ENCODE measurements around the gene TRH. TPM values are rescaled to one million over a fixed set of nuclear protein-coding genes. Genes with fewer than 3 reads are reported as not detected.

The TRH gene
- total RNA-seq, 6 experiments from 2014 or later = not detected

DNA sequence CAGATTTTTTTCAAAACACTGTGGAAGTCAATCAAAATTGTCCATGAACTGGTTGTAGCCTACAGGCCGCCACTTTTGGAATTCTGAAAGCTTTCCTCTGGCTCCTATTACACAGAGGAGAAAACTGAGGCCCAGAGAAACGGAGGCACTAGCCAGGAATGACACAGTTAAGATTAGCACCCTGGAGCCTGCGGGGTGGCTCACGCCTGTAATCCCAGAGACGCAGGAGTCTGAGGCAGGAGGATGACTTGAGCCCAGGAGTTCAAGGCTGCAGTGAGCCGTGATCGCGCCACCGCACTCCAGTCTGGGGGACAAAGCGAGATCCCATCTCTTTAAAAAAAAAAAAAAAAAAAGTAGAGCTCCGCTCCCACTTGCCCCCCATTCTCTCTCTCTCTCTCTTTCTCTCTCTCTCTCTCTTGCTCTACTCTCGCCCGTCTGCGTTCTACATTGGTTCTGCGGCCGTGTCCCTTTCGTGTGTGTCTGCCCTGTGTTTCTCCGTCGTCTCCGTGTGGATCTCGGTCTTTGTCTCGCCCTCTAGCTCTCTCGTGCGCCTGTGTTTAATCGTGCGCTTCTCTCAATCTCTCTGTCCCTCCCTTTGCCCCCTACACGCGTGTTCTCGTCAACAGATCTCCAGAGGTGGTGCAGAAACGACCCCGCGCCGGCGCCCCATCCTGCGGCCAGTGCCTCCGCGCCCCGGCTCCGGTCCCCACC, 512 bp upstream of the TRH start:
- peaks cover 60% of the 10 kb centered on the region for H3K27me3 Mint-ChIP-seq (ENCODE audit: insufficient read depth)
- no peak overlapping the region for H3K4me3 Mint-ChIP-seq
- no peaks in the 10 kb centered on the region for H3K36me3 Mint-ChIP-seq (ENCODE audit: low read depth)
- no peak for DNase-seq
- no peaks in the 10 kb centered on the region for H3K9me3 Mint-ChIP-seq
- TF ChIP-seq, protein P1, sequence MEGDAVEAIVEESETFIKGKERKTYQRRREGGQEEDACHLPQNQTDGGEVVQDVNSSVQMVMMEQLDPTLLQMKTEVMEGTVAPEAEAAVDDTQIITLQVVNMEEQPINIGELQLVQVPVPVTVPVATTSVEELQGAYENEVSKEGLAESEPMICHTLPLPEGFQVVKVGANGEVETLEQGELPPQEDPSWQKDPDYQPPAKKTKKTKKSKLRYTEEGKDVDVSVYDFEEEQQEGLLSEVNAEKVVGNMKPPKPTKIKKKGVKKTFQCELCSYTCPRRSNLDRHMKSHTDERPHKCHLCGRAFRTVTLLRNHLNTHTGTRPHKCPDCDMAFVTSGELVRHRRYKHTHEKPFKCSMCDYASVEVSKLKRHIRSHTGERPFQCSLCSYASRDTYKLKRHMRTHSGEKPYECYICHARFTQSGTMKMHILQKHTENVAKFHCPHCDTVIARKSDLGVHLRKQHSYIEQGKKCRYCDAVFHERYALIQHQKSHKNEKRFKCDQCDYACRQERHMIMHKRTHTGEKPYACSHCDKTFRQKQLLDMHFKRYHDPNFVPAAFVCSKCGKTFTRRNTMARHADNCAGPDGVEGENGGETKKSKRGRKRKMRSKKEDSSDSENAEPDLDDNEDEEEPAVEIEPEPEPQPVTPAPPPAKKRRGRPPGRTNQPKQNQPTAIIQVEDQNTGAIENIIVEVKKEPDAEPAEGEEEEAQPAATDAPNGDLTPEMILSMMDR (IDR thresholded peaks at IDR 0.05) = no peak
- no peak overlapping the region for H3K27ac Mint-ChIP-seq
- no peaks in the 10 kb centered on the region for H3K4me1 Mint-ChIP-seq (ENCODE audit: low read depth)

DNA sequence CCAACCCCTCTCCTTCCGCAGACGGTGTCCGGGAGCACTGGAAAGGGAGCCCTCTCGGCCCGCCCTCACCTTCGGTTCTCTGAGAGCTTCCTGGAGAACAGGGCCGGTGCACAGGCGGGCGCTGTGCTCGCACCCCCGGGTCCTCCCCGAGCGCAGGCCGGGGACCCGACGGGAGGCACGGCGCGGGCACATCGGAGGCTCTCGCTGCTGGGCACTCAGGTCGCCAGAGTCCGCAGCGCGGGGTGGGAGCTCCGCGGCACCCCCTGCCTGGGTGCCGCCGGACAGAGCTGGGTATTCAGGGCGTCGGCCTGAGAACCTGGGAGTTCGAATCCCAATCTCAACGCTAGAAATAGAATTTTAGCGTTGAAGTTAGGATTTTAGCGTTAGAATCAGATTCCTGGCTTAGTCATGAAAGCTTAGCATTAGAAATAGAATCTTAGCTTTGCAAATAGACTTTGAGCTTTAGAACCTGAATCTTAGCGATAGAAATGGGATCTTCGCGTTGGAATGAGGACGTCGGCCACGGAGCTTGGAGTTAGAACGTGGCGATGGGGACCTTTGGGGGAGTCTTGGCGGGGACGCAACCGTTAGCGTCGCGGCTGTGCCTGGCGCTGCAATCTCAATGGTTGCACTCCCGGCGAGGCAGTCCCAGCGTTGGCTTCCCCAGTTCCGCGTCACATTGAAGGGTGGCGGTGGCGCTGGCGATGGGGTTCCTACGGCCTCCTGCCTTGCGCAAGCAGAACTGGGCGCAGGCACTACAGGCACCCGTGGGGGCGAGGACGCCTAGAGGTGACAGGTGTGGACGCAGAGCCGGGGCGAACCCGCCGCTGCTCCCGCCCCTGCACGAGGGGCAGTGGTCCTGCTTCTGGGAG, 549 bp downstream of the TRH start:
- TF ChIP-seq, protein P1 (IDR thresholded peaks at IDR 0.05) = no peak
- H3K27ac Mint-ChIP-seq = no peak overlapping the region
- H3K4me1 Mint-ChIP-seq (ENCODE audit: low read depth) = no peaks in the 10 kb centered on the region
- no peak overlapping the region; the same call in 1 of the 2 replicates for H3K4me3 Mint-ChIP-seq
- DNase-seq = no peak
- peaks cover 65% of the 10 kb centered on the region for H3K27me3 Mint-ChIP-seq (ENCODE audit: insufficient read depth)
- no peaks in the 10 kb centered on the region for H3K9me3 Mint-ChIP-seq
- H3K36me3 Mint-ChIP-seq (ENCODE audit: low read depth) = no peaks in the 10 kb centered on the region

DNA sequence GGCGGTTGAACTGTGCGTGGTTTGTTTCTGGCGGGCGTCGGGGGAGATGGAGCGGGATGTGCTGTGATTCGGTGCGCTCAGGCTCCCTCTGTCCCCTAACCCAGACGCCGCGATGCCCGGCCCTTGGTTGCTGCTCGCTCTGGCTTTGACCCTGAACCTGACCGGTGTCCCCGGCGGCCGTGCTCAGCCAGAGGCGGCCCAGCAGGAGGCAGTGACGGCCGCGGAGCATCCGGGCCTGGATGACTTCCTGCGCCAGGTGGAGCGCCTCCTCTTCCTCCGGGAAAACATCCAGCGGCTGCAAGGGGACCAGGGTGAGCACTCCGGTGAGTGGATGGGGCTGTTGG, 1.2 kb downstream of the TRH start:
- no peaks in the 10 kb centered on the region for H3K4me1 Mint-ChIP-seq (ENCODE audit: low read depth)
- no peak overlapping the region for H3K4me3 Mint-ChIP-seq
- H3K36me3 Mint-ChIP-seq (ENCODE audit: low read depth) = no peaks in the 10 kb centered on the region
- TF ChIP-seq, protein P1 (IDR thresholded peaks at IDR 0.05) = no peak
- DNase-seq = no peak
- peaks cover 70% of the 10 kb centered on the region for H3K27me3 Mint-ChIP-seq (ENCODE audit: insufficient read depth)
- H3K27ac Mint-ChIP-seq = no peak overlapping the region
- H3K9me3 Mint-ChIP-seq = no peaks in the 10 kb centered on the region

DNA sequence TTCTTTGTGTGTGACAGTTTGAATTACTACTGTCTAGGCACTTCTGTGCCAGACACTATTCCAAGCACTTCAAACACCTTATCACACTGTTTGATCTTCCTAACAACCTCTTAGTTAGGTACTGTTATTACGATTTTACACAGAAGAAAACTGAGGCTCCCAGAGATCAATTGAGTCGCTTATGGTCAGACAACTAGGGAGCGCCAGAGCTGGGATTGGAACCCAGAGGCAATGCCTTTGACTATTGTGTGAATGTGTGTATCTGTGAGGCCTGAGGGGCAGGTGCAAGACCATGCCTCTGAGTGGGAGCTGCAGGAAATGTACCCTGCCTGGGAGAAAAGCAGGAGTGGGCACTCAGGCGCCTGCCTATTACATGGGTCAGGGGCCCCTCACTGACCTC, 1.8 kb downstream of the TRH start:
- Mint-ChIP-seq H3K4me3 (no peak overlapping the region), H3K36me3 (ENCODE audit: low read depth) (no peaks in the 10 kb centered on the region), H3K9me3 (no peaks in the 10 kb centered on the region), H3K27me3 (ENCODE audit: insufficient read depth) (peaks cover 69% of the 10 kb centered on the region), H3K27ac (no peak overlapping the region), H3K4me1 (ENCODE audit: low read depth) (no peaks in the 10 kb centered on the region)
- TF ChIP-seq, protein P1 (IDR thresholded peaks at IDR 0.05) = no peak
- DNase-seq = no peak

DNA sequence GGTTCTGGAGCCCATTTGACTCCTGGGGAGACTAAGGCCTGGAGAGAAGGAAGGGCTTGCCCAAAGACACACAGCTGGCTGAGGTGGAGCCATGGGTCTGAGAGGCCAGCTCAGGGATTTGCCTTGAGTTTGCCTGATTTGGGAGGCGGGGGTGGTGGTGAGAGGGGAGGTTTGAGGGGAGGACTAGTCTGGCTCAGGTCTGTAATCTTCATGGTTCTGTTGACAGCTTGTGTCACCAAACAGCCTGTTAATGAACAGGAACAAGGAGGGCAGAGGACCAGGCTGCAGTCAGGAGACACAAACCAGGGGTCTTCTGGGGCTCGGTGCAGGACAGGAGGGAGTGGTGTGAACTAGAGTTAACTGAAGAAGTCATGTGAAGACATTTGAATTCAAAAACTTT, 3.6 kb downstream of the TRH start:
- Mint-ChIP-seq H3K36me3 (ENCODE audit: low read depth) (no peaks in the 10 kb centered on the region), H3K9me3 (no peaks in the 10 kb centered on the region), H3K27me3 (ENCODE audit: insufficient read depth) (peaks cover 73% of the 10 kb centered on the region), H3K4me3 (no peak overlapping the region), H3K4me1 (ENCODE audit: low read depth) (no peaks in the 10 kb centered on the region), H3K27ac (no peak overlapping the region)
- DNase-seq = no peak
- TF ChIP-seq, protein P1 (IDR thresholded peaks at IDR 0.05) = no peak
